Effector CD8-positive, alpha-beta T cell (primary cell): ENCODE results near the gene MAN1B1.

Experiments used
- DNase-seq: peaks from one replicate; lab custom pipeline; 2025; lab: John Stamatoyannopoulos, UW

Gene MAN1B1

GRCh38 chr9:137145731-137146526 lies 59.1 kb downstream of the MAN1B1 start:
- DNase-seq, result no peak

GRCh38 chr9:137146527-137146918 lies 59.7 kb downstream of the MAN1B1 start:
- no peak for DNase-seq

GRCh38 chr9:137147091-137147792 lies 60.5 kb downstream of the MAN1B1 start:
- DNase-seq, result no peak

GRCh38 chr9:137147793-137148160 lies 61.0 kb downstream of the MAN1B1 start:
- DNase-seq, result no peak

- DNase-seq, result no peak
Measured at GRCh38 chr9:137148242-137148641, 61.5 kb downstream of the MAN1B1 start.

- DNase-seq, result no peak
Measured at GRCh38 chr9:137148661-137149060, 61.9 kb downstream of the MAN1B1 start.

- no peak for DNase-seq
Measured at GRCh38 chr9:137149363-137149762, 62.6 kb downstream of the MAN1B1 start.

- DNase-seq, result no peak
Measured at GRCh38 chr9:137149942-137150616, 63.3 kb downstream of the MAN1B1 start.

- peak; percentile 23 for DNase-seq
Measured at GRCh38 chr9:137150617-137151457, 64.1 kb downstream of the MAN1B1 start.

- DNase-seq, result no peak
Measured at GRCh38 chr9:137152844-137153405, 66.1 kb downstream of the MAN1B1 start.

GRCh38 chr9:137156567-137157375 lies 70.0 kb downstream of the MAN1B1 start:
- peak; percentile 54 for DNase-seq

- DNase-seq, result no peak
Measured at GRCh38 chr9:137157618-137158415, 71.0 kb downstream of the MAN1B1 start.

GRCh38 chr9:137158625-137159024 lies 71.8 kb downstream of the MAN1B1 start:
- no peak for DNase-seq
